ENCODE data around the gene SFI1.

The SFI1 gene

DNA sequence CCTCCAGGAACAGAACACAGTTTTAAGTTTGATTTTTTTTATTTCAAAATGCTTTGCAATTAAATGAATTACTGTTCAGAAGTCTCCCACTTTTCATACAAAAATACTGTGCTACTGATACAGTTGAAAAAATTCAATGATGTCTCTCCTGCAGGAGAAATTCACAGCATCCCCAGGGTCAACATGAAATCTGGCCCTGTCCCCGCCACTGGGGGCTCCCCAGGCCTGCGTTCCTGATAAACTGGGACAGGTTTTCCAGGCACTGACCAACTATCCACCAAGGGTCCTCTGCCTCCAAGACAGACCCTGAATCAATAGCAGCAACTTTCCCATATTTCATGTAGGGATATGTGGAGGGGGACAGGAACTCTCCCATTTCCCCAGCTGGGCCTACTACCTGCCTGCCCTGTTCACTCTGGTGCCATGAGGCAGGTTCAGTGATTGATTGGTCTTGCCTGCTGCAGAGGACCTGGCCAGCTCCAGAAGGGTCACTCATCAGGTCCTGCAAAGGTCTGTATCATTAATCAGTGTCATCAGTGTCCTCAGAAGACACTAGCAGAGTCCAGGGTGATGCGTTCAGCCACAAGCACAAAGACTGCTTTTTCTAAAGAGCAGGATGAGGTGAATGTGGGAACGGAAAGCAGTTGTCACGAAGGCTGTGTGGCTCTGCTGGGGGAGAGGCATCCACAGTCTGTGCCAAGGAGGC is 122.3 kb downstream of the SFI1 start:
- Histone ChIP-seq H2BK15ac (ENCODE audit: low read depth, poor library complexity, severe bottlenecking) (no peak overlapping the region), H3K4me3 (ENCODE audit: insufficient read depth in 1 of 2, low read depth in 1 of 2, low read length in 2 of 2) (no peak overlapping the region), H2AK5ac (ENCODE audit: low read length, severe bottlenecking) (no peak overlapping the region), H3K9me3 (ENCODE audit: control insufficient read depth, low read length) (no peaks in the 10 kb centered on the region), H3K27ac (ENCODE audit: low read length, poor library complexity, severe bottlenecking) (no peak overlapping the region), H3K18ac (ENCODE audit: low read depth in 1 of 2, low read length in 2 of 2) (no peak overlapping the region), H4K91ac (ENCODE audit: low read length) (no peak overlapping the region), H3K23ac (ENCODE audit: low read length in 2 of 2) (no peak overlapping the region), H3K79me1 (replicated peaks; ENCODE audit: low read length, poor library complexity, severe bottlenecking) (peaks cover 18% of the 10 kb centered on the region), H3K4ac (ENCODE audit: low read depth in 1 of 2, low read length in 2 of 2) (no peak overlapping the region), H4K8ac (ENCODE audit: low read length) (peak overlapping the region; percentile 21), H2BK5ac (ENCODE audit: low read depth, low read length, poor library complexity, severe bottlenecking) (no peak overlapping the region), H3K27me3 (ENCODE audit: control insufficient read depth in 1 of 2, insufficient read depth in 1 of 2, low read length in 2 of 2) (no peaks in the 10 kb centered on the region), H3K4me2 (ENCODE audit: low read length, poor library complexity, severe bottlenecking) (no peak overlapping the region), H3K9ac (ENCODE audit: low read length) (no peak overlapping the region), H2BK12ac (ENCODE audit: low read length in 2 of 2) (no peak overlapping the region), H2AFZ (ENCODE audit: low read depth, low read length) (no peak overlapping the region), H3K4me1 (ENCODE audit: control insufficient read depth, insufficient read depth, low read depth, low read length) (peaks cover 4% of the 10 kb centered on the region), H3K14ac (ENCODE audit: low read length in 2 of 2) (no peak overlapping the region), H2BK120ac (ENCODE audit: low read depth, low read length) (no peak overlapping the region), H3K36me3 (ENCODE audit: control insufficient read depth in 1 of 2, insufficient read depth in 2 of 2, low read depth in 1 of 2, low read length in 2 of 2) (peaks cover 63 to 95% of the 10 kb centered on the region in 2 experiments)
- WGBS = 89% methylated on average over 5 of the region's 5 CpGs
- no peak for DNase-seq

DNA sequence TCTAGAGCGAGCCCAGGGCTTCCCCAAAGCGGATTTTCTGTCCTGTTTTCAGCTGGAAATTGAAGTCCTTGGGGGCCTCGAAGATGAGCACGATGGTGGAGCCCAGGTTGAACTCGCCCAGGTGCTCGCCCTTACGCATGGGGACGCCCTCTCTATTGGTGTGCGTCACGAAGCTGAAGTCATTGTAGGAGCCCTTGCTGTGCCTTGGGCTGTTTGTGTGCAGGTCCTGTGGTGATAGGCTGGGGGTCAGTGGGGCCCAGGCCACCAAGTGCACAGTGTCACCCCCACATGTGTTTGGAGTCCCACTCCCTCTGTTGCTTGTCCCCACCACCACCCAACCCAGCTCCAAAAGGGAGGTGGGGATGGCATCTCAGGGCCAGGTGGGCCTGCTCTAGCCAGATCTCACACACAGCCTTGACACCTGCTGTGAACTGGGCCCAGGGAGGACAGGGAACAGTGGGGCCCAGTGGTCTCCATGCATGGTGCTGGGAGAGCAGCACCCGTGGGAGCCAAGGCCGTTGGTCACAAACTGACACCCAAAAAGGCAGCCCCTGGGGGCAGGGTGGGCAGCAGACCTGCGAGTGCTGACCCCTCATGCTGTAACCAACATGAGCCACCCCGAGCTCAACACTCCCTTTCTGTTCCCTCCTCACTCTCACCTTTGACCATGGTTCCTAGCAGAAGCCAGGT is 123.4 kb downstream of the SFI1 start:
- Histone ChIP-seq H3K9ac (ENCODE audit: low read length) (no peak overlapping the region), H3K4ac (ENCODE audit: low read depth in 1 of 2, low read length in 2 of 2) (no peak overlapping the region), H3K4me3 (ENCODE audit: insufficient read depth in 1 of 2, low read depth in 1 of 2, low read length in 2 of 2) (no peak overlapping the region), H2BK15ac (ENCODE audit: low read depth, poor library complexity, severe bottlenecking) (no peak overlapping the region), H3K23ac (ENCODE audit: low read length in 2 of 2) (no peak overlapping the region), H4K91ac (ENCODE audit: low read length) (no peak overlapping the region), H2BK12ac (ENCODE audit: low read length in 2 of 2) (no peak overlapping the region), H2BK5ac (ENCODE audit: low read depth, low read length, poor library complexity, severe bottlenecking) (no peak overlapping the region), H3K4me2 (ENCODE audit: low read length, poor library complexity, severe bottlenecking) (no peak overlapping the region), H2AFZ (ENCODE audit: low read depth, low read length) (no peak overlapping the region), H3K27ac (ENCODE audit: low read length, poor library complexity, severe bottlenecking) (no peak overlapping the region), H3K4me1 (ENCODE audit: control insufficient read depth, insufficient read depth, low read depth, low read length) (peaks cover 15% of the 10 kb centered on the region), H3K9me3 (ENCODE audit: control insufficient read depth, low read length) (no peaks in the 10 kb centered on the region), H3K27me3 (ENCODE audit: control insufficient read depth in 1 of 2, insufficient read depth in 1 of 2, low read length in 2 of 2) (no peaks in the 10 kb centered on the region), H2AK5ac (ENCODE audit: low read length, severe bottlenecking) (no peak overlapping the region), H3K18ac (ENCODE audit: low read depth in 1 of 2, low read length in 2 of 2) (no peak overlapping the region), H2BK120ac (ENCODE audit: low read depth, low read length) (no peak overlapping the region), H3K14ac (ENCODE audit: low read length in 2 of 2) (no peak overlapping the region), H3K36me3 (ENCODE audit: control insufficient read depth in 1 of 2, insufficient read depth in 2 of 2, low read depth in 1 of 2, low read length in 2 of 2) (peaks cover 63 to 94% of the 10 kb centered on the region in 2 experiments), H3K79me1 (replicated peaks; ENCODE audit: low read length, poor library complexity, severe bottlenecking) (peaks cover 20% of the 10 kb centered on the region), H4K8ac (ENCODE audit: low read length) (no peak overlapping the region)
- DNase-seq = no peak
- WGBS = 96% methylated on average over 14 of the region's 14 CpGs

DNA sequence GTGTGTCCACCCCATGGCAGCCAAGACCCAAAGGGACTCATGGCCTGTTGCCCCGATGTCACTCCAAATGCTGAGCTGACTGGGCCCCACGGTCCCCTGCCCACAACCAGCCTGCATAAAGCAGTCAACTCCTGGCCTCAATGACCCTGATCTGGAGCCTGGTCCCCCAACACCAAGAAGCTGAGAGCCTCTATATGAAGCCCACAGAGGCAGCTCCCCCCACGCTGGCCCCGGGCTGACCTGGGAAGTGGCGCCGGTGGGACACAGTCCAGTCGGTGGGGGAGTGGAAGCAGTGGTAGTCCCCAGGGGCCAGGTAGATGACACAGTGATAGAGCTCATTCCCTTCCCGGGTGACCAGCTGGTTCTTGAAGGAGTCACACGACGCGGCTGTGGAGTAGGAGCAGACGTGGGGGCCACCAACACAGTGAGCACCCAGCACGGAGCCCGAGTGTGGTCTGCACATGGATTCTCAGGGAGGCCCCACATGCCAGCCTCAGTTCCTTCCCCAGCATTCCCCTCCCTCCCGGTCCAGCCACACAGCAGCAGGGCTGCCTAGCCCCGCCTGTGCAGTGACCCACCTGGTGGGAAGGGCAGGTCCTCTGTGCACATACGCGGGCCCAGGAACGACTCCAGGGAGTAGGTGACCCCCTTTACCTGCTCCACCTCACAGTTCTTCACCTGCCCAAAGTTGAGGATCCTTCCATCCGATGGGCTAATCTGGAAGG is 124.6 kb downstream of the SFI1 start:
- H3K18ac ChIP-seq (ENCODE audit: low read depth in 1 of 2, low read length in 2 of 2) = no peak overlapping the region
- H2AFZ ChIP-seq (ENCODE audit: low read depth, low read length) = no peak overlapping the region
- no peak overlapping the region for H3K27ac ChIP-seq (ENCODE audit: low read length, poor library complexity, severe bottlenecking)
- DNase-seq = no peak
- peaks cover 67 to 96% of the 10 kb centered on the region in 2 experiments for H3K36me3 ChIP-seq (ENCODE audit: control insufficient read depth in 1 of 2, insufficient read depth in 2 of 2, low read depth in 1 of 2, low read length in 2 of 2)
- no peak overlapping the region for H2BK12ac ChIP-seq (ENCODE audit: low read length in 2 of 2)
- H4K91ac ChIP-seq (ENCODE audit: low read length) = no peak overlapping the region
- H2AK5ac ChIP-seq (ENCODE audit: low read length, severe bottlenecking) = no peak overlapping the region
- no peak overlapping the region for H2BK120ac ChIP-seq (ENCODE audit: low read depth, low read length)
- no peak overlapping the region for H3K4me2 ChIP-seq (ENCODE audit: low read length, poor library complexity, severe bottlenecking)
- no peaks in the 10 kb centered on the region for H3K27me3 ChIP-seq (ENCODE audit: control insufficient read depth in 1 of 2, insufficient read depth in 1 of 2, low read length in 2 of 2)
- WGBS = 96% methylated on average over 20 of the region's 20 CpGs
- H3K79me1 ChIP-seq (replicated peaks; ENCODE audit: low read length, poor library complexity, severe bottlenecking) = peaks cover 20% of the 10 kb centered on the region
- no peak overlapping the region for H3K23ac ChIP-seq (ENCODE audit: low read length in 2 of 2)
- H3K4me1 ChIP-seq (ENCODE audit: control insufficient read depth, insufficient read depth, low read depth, low read length) = peaks cover 27% of the 10 kb centered on the region
- no peak overlapping the region for H4K8ac ChIP-seq (ENCODE audit: low read length)
- H3K9ac ChIP-seq (ENCODE audit: low read length) = no peak overlapping the region
- no peak overlapping the region for H2BK15ac ChIP-seq (ENCODE audit: low read depth, poor library complexity, severe bottlenecking)
- H3K9me3 ChIP-seq (ENCODE audit: control insufficient read depth, low read length) = no peaks in the 10 kb centered on the region
- no peak overlapping the region for H2BK5ac ChIP-seq (ENCODE audit: low read depth, low read length, poor library complexity, severe bottlenecking)
- no peak overlapping the region for H3K4me3 ChIP-seq (ENCODE audit: insufficient read depth in 1 of 2, low read depth in 1 of 2, low read length in 2 of 2)
- no peak overlapping the region for H3K14ac ChIP-seq (ENCODE audit: low read length in 2 of 2)
- H3K4ac ChIP-seq (ENCODE audit: low read depth in 1 of 2, low read length in 2 of 2) = no peak overlapping the region

DNA sequence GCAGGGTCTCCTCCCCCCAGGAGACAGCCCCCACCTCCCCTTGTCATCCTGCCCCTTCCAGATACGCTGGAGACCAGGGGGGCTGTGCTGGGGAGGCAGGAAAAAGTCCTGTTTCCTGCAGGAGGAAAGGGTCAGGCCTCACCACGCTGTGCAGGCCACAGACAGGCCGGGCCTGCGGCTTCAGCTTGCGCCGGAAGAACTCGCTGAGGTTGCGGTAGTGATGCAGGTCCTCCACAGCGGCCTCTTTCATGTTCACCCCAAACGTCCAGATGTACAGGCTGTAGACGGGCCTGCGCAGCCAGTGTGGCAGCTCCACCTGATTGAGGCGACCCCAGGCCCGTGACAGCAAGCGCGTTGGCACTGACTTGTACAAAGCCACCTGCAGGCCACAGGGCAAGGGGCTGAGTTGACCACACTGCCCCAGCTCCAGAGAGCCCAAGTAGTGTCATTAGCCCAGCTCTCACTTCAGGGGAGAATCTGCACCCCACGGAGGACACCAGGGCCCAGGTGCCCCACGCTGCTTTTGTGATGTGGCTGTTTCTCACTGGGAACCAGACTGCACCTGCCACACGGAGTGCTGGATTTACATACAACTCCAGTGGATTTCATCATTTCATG is 125.3 kb downstream of the SFI1 start:
- Histone ChIP-seq H4K8ac (ENCODE audit: low read length) (no peak overlapping the region), H2AFZ (ENCODE audit: low read depth, low read length) (no peak overlapping the region), H3K4me1 (ENCODE audit: control insufficient read depth, insufficient read depth, low read depth, low read length) (peaks cover 34% of the 10 kb centered on the region), H3K9me3 (ENCODE audit: control insufficient read depth, low read length) (no peaks in the 10 kb centered on the region), H3K4ac (ENCODE audit: low read depth in 1 of 2, low read length in 2 of 2) (no peak overlapping the region), H3K4me2 (ENCODE audit: low read length, poor library complexity, severe bottlenecking) (no peak overlapping the region), H3K14ac (ENCODE audit: low read length in 2 of 2) (no peak overlapping the region), H2BK15ac (ENCODE audit: low read depth, poor library complexity, severe bottlenecking) (no peak overlapping the region), H3K36me3 (ENCODE audit: control insufficient read depth in 1 of 2, insufficient read depth in 2 of 2, low read depth in 1 of 2, low read length in 2 of 2) (peaks cover 67 to 97% of the 10 kb centered on the region in 2 experiments), H4K91ac (ENCODE audit: low read length) (no peak overlapping the region), H2BK5ac (ENCODE audit: low read depth, low read length, poor library complexity, severe bottlenecking) (no peak overlapping the region), H2BK120ac (ENCODE audit: low read depth, low read length) (no peak overlapping the region), H3K27me3 (ENCODE audit: control insufficient read depth in 1 of 2, insufficient read depth in 1 of 2, low read length in 2 of 2) (no peaks in the 10 kb centered on the region), H3K23ac (ENCODE audit: low read length in 2 of 2) (no peak overlapping the region), H3K4me3 (ENCODE audit: insufficient read depth in 1 of 2, low read depth in 1 of 2, low read length in 2 of 2) (no peak overlapping the region), H3K27ac (ENCODE audit: low read length, poor library complexity, severe bottlenecking) (no peak overlapping the region), H2AK5ac (ENCODE audit: low read length, severe bottlenecking) (no peak overlapping the region), H3K9ac (ENCODE audit: low read length) (no peak overlapping the region), H2BK12ac (ENCODE audit: low read length in 2 of 2) (no peak overlapping the region), H3K79me1 (replicated peaks; ENCODE audit: low read length, poor library complexity, severe bottlenecking) (peaks cover 19% of the 10 kb centered on the region), H3K18ac (ENCODE audit: low read depth in 1 of 2, low read length in 2 of 2) (no peak overlapping the region)
- 94% methylated on average over 19 of the region's 19 CpGs for WGBS
- no peak for DNase-seq
